Measurements from ENCODE around the gene TBX19.

TBX19 gene

DNA sequence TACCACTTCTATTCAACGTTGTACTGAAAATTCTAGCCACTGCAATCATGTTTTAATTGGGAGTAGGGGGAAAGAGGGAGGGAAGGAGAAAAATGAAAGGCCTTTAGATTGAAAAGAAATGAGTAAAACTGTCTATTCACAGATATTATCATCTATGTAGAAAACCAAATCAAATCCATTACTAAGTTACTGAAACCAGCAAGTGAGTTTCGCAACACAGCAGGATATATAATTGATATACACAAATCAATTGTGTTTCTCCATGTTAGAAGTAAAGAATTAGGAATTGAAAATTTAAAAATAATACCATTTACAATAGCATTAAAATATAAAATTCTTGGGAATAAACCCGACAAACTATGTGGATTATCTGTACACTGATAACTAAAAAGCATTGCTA lies 35.6 kb upstream of the TBX19 start:
- no peaks in the 10 kb centered on the region for H3K27me3 ChIP-seq (ENCODE audit: insufficient read depth, insufficient read length)
- DNase-seq (ENCODE audit: low read depth, low spot score), result no peak
- no peak overlapping the region for H3K9ac ChIP-seq (ENCODE audit: insufficient read length, low read depth)
- no peak for TF ChIP-seq SUZ12 (IDR thresholded peaks at IDR 0.05; ENCODE audit: extremely low read depth, insufficient read depth, insufficient read length)
- no peak overlapping the region for H3K4me3 ChIP-seq (ENCODE audit: insufficient read length, low read depth)
- H3K36me3 ChIP-seq (ENCODE audit: insufficient read depth, insufficient read length, low read length), result peaks cover 70% of the 10 kb centered on the region
- no peaks in the 10 kb centered on the region for H3K4me1 ChIP-seq (ENCODE audit: insufficient read depth, insufficient read length)
- H3K9me3 ChIP-seq (ENCODE audit: insufficient read depth, low read length), result no peaks in the 10 kb centered on the region

DNA sequence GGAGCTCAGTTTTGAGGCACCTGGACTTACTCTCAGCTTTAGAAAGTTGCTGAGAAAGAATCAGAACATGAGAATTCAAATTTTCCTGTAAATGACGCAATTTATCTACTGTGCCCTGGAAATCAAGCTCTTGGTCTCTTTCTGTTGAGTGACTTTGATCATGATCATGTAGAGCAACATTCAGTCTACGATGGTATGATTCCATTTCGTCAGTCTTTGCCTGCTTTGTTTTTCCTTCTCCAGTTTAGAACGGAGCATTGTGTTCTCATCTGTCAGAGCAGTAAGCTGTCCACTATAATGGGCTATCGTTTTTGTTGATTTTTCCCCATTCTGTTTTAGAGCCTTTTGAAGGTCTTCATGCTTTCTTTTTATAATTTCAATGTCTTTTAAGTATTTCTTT lies 34.2 kb upstream of the TBX19 start:
- no peaks in the 10 kb centered on the region for H3K9me3 ChIP-seq (ENCODE audit: insufficient read depth, low read length)
- no peak for DNase-seq (ENCODE audit: low read depth, low spot score)
- H3K27me3 ChIP-seq (ENCODE audit: insufficient read depth, insufficient read length), result no peaks in the 10 kb centered on the region
- H3K4me1 ChIP-seq (ENCODE audit: insufficient read depth, insufficient read length), result no peaks in the 10 kb centered on the region
- H3K4me3 ChIP-seq (ENCODE audit: insufficient read length, low read depth), result no peak overlapping the region
- peaks cover 65% of the 10 kb centered on the region for H3K36me3 ChIP-seq (ENCODE audit: insufficient read depth, insufficient read length, low read length)
- no peak overlapping the region for H3K9ac ChIP-seq (ENCODE audit: insufficient read length, low read depth)
- TF ChIP-seq ZNF274 (IDR thresholded peaks at IDR 0.05; ENCODE audit: low read depth, low read length) (no peak), YY1 (IDR thresholded peaks at IDR 0.05; ENCODE audit: insufficient read depth, insufficient read length) (no peak), SUZ12 (IDR thresholded peaks at IDR 0.05; ENCODE audit: extremely low read depth, insufficient read depth, insufficient read length) (no peak)

DNA sequence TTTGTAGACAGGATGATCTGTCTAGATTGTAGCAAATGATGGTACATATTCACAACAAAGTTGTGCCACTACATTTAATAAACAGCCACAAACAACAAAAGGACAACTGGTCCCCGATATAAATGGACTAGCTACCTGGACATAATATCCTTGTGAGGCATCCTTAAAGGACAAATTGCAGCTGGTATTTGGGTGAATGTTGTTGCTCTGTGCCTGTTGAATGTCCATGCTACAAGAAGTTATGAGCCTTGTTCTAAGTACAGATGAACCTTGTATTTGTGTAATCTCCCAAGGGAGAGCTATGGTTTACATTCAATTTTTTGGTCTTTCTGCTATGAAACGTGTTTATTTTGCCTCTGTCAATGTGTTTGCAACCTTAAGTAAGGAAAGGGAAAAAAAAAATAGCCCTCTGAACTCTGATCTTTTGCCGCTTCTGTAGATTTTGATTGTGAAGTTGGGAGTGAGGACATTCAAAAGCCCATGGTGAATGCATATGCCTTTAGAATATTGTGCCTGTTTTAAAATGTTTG lies 28.4 kb upstream of the TBX19 start:
- no peak overlapping the region for H3K4me3 ChIP-seq (ENCODE audit: insufficient read length, low read depth)
- no peak for DNase-seq (ENCODE audit: low read depth, low spot score)
- peaks cover 22% of the 10 kb centered on the region for H3K36me3 ChIP-seq (ENCODE audit: insufficient read depth, insufficient read length, low read length)
- H3K9me3 ChIP-seq (ENCODE audit: insufficient read depth, low read length), result peaks cover 26% of the 10 kb centered on the region
- H3K27me3 ChIP-seq (ENCODE audit: insufficient read depth, insufficient read length), result no peaks in the 10 kb centered on the region
- no peak for TF ChIP-seq SUZ12 (IDR thresholded peaks at IDR 0.05; ENCODE audit: extremely low read depth, insufficient read depth, insufficient read length)
- no peak for TF ChIP-seq YY1 (IDR thresholded peaks at IDR 0.05; ENCODE audit: insufficient read depth, insufficient read length)
- TF ChIP-seq ZNF274 (IDR thresholded peaks at IDR 0.05; ENCODE audit: low read depth, low read length), result no peak
- no peaks in the 10 kb centered on the region for H3K4me1 ChIP-seq (ENCODE audit: insufficient read depth, insufficient read length)
- no peak overlapping the region for H3K9ac ChIP-seq (ENCODE audit: insufficient read length, low read depth)

DNA sequence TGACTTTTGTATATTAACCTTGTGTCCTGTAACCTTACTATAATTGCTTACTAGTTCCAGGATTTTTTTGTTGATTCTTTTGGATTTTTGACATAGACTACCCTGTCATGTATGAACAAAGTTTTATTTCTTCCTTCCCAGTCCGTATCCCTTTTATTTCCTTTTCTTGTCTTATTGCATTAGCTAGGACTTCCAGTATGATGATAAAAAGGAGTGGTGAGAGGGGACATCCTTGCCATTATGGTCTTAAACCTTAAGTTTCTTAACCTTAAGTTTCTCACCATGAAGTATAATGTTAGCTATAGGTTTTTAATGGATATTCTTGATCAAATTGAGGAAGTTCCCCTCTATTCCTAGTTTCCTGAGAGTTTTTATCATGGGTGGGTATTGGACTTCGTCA lies 24.5 kb upstream of the TBX19 start:
- no peak overlapping the region for H3K9ac ChIP-seq (ENCODE audit: insufficient read length, low read depth)
- H3K4me3 ChIP-seq (ENCODE audit: insufficient read length, low read depth), result no peak overlapping the region
- no peaks in the 10 kb centered on the region for H3K27me3 ChIP-seq (ENCODE audit: insufficient read depth, insufficient read length)
- peaks cover 8% of the 10 kb centered on the region for H3K36me3 ChIP-seq (ENCODE audit: insufficient read depth, insufficient read length, low read length)
- H3K4me1 ChIP-seq (ENCODE audit: insufficient read depth, insufficient read length), result no peaks in the 10 kb centered on the region
- H3K9me3 ChIP-seq (ENCODE audit: insufficient read depth, low read length), result peaks cover 37% of the 10 kb centered on the region
- no peak for TF ChIP-seq SUZ12 (IDR thresholded peaks at IDR 0.05; ENCODE audit: extremely low read depth, insufficient read depth, insufficient read length)
- no peak for TF ChIP-seq ZNF274 (IDR thresholded peaks at IDR 0.05; ENCODE audit: low read depth, low read length)
- TF ChIP-seq YY1 (IDR thresholded peaks at IDR 0.05; ENCODE audit: insufficient read depth, insufficient read length), result no peak
- no peak for DNase-seq (ENCODE audit: low read depth, low spot score)

DNA sequence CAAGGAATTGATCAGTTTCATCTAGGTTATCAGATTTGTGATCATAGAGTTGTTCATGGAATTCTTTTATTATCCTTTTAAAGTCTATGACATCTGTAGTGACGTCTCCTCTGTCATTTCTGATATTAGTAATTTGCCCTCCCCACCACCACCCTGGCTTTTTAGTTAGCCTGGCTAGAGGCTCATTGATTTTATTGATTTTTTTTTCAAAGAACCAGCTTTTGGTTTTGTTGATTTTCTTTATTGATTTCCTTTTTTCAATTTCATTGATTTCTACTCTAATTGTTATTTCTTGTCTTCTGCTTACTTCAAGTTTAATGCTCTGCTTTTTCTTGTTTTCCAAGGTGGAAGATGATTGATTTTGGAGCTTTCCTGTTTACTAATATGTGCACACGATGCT lies 23.3 kb upstream of the TBX19 start:
- H3K36me3 ChIP-seq (ENCODE audit: insufficient read depth, insufficient read length, low read length), result no peaks in the 10 kb centered on the region
- H3K27me3 ChIP-seq (ENCODE audit: insufficient read depth, insufficient read length), result no peaks in the 10 kb centered on the region
- no peak for TF ChIP-seq ZNF274 (IDR thresholded peaks at IDR 0.05; ENCODE audit: low read depth, low read length)
- H3K9me3 ChIP-seq (ENCODE audit: insufficient read depth, low read length), result peaks cover 37% of the 10 kb centered on the region
- DNase-seq (ENCODE audit: low read depth, low spot score), result no peak
- H3K9ac ChIP-seq (ENCODE audit: insufficient read length, low read depth), result no peak overlapping the region
- no peaks in the 10 kb centered on the region for H3K4me1 ChIP-seq (ENCODE audit: insufficient read depth, insufficient read length)
- H3K4me3 ChIP-seq (ENCODE audit: insufficient read length, low read depth), result no peak overlapping the region

- no peaks in the 10 kb centered on the region for H3K27me3 ChIP-seq (ENCODE audit: insufficient read depth, insufficient read length)
- H3K36me3 ChIP-seq (ENCODE audit: insufficient read depth, insufficient read length, low read length), result peaks cover 2% of the 10 kb centered on the region
- peaks cover 42% of the 10 kb centered on the region for H3K9me3 ChIP-seq (ENCODE audit: insufficient read depth, low read length)
- no peak overlapping the region for H3K4me3 ChIP-seq (ENCODE audit: insufficient read length, low read depth)
- no peaks in the 10 kb centered on the region for H3K4me1 ChIP-seq (ENCODE audit: insufficient read depth, insufficient read length)
- TF ChIP-seq SUZ12 (IDR thresholded peaks at IDR 0.05; ENCODE audit: extremely low read depth, insufficient read depth, insufficient read length), result no peak
- TF ChIP-seq ZNF274 (IDR thresholded peaks at IDR 0.05; ENCODE audit: low read depth, low read length), result no peak
- TF ChIP-seq YY1 (IDR thresholded peaks at IDR 0.05; ENCODE audit: insufficient read depth, insufficient read length), result no peak
- no peak overlapping the region for H3K9ac ChIP-seq (ENCODE audit: insufficient read length, low read depth)
- peak; percentile 8 for DNase-seq (ENCODE audit: low read depth, low spot score)
These were observed 21.1 kb upstream of the TBX19 start for GRCh38 chr1:168259567-168259966.

GRCh38 chr1:168260393-168260792 lies 20.3 kb upstream of the TBX19 start:
- Histone ChIP-seq H3K4me3 (ENCODE audit: insufficient read length, low read depth) (no peak overlapping the region), H3K4me1 (ENCODE audit: insufficient read depth, insufficient read length) (no peaks in the 10 kb centered on the region), H3K36me3 (ENCODE audit: insufficient read depth, insufficient read length, low read length) (peaks cover 2% of the 10 kb centered on the region), H3K27me3 (ENCODE audit: insufficient read depth, insufficient read length) (no peaks in the 10 kb centered on the region), H3K9ac (ENCODE audit: insufficient read length, low read depth) (no peak overlapping the region), H3K9me3 (ENCODE audit: insufficient read depth, low read length) (peaks cover 36% of the 10 kb centered on the region)
- DNase-seq (ENCODE audit: low read depth, low spot score), result no peak
- TF ChIP-seq ZNF274 (IDR thresholded peaks at IDR 0.05; ENCODE audit: low read depth, low read length), result no peak
- TF ChIP-seq SUZ12 (IDR thresholded peaks at IDR 0.05; ENCODE audit: extremely low read depth, insufficient read depth, insufficient read length), result no peak
- no peak for TF ChIP-seq YY1 (IDR thresholded peaks at IDR 0.05; ENCODE audit: insufficient read depth, insufficient read length)

GRCh38 chr1:168261390-168261789 lies 19.3 kb upstream of the TBX19 start:
- peaks cover 26% of the 10 kb centered on the region for H3K9me3 ChIP-seq (ENCODE audit: insufficient read depth, low read length)
- H3K27me3 ChIP-seq (ENCODE audit: insufficient read depth, insufficient read length), result no peaks in the 10 kb centered on the region
- no peak overlapping the region for H3K9ac ChIP-seq (ENCODE audit: insufficient read length, low read depth)
- no peaks in the 10 kb centered on the region for H3K4me1 ChIP-seq (ENCODE audit: insufficient read depth, insufficient read length)
- peaks cover 2% of the 10 kb centered on the region for H3K36me3 ChIP-seq (ENCODE audit: insufficient read depth, insufficient read length, low read length)
- TF ChIP-seq SUZ12 (IDR thresholded peaks at IDR 0.05; ENCODE audit: extremely low read depth, insufficient read depth, insufficient read length) (no peak), YY1 (IDR thresholded peaks at IDR 0.05; ENCODE audit: insufficient read depth, insufficient read length) (no peak), ZNF274 (IDR thresholded peaks at IDR 0.05; ENCODE audit: low read depth, low read length) (no peak)
- no peak for DNase-seq (ENCODE audit: low read depth, low spot score)
- no peak overlapping the region for H3K4me3 ChIP-seq (ENCODE audit: insufficient read length, low read depth)
